ENCODE results near the gene RUSF1.

GRCh38 chr16:31451201-31451600, 57.0 kb downstream of the RUSF1 start:
- no peak for TF ChIP-seq GATA2 (IDR thresholded peaks at IDR 0.05; ENCODE audit: low read depth, low read length)
- no peak for TF ChIP-seq GATA3 (IDR thresholded peaks at IDR 0.05; ENCODE audit: low read depth, low read length)
